ENCODE data around the gene SRGAP1.

The SRGAP1 gene

DNA sequence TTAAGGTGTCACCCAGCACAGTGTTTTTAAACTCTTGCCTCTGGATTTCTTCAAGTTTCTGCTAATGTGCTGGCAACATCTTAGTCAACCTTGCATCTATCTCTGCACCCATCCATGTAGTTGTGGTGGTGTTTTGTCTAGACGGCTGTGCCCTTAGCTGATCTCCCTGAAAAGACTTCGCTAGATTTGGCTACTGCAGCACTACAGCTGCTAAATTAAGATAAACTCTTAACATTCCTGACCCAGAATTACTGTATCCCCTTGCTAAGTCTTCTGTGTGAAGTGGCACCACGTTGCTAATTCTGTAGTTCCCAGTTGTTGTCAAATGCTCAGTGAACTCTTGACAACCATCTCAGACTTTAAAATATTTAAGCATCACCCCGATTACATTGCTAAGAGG lies 66.8 kb downstream of the SRGAP1 start:
- DNase-seq = no peak

- no peak for DNase-seq
These were observed 68.2 kb downstream of the SRGAP1 start for GRCh38 chr12:63912651-63913050.

DNA sequence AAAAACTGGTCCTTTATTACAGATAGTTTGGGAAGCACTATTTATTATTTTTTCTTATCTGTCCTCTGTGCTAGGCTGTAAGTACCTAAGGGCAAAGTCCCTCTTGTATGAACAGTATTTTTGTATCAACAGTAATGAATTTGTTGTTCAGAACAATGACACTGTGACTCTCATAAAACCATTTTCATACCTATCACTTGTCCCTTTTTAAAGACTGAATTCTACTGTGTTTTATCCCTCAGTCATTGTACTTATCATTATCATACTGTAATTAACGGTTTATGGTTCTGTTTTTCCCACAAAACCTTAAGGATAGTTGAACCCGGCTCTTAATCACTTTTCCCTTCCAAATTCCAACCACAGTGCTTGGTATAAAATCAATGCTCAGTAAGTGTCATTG lies 69.4 kb downstream of the SRGAP1 start:
- no peak for DNase-seq

DNA sequence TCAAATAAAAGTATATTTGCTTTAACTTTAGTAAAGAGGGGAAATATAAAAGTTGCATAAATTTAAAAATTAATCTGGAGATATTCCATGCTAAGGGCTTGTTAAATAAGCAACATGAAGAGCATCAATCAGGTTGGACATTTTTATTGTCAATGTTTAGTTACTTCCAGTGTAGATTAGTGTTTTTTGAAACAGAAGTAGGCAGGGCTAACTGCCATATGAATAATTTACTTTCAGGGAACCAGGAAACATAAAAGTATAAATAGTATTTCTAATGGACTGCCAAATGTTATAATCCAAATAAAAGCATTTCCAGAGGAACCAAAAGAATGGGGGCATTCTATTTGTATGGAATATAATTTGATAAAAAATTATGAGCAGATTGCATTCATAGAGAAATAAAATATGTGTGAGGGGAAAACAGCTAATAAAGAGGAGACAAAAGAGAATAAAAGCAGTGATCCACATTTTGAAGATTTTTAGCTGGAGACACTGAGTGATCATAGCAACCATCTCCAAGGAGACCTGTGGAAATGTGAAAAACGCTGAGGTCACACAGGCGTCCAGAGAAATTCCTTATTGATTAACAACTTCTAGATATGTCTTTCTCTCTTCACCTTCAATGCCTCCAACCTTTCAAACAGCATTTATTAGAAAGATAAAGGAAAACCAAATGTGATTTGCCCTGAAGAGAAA lies 70.8 kb downstream of the SRGAP1 start:
- no peak for DNase-seq

DNA sequence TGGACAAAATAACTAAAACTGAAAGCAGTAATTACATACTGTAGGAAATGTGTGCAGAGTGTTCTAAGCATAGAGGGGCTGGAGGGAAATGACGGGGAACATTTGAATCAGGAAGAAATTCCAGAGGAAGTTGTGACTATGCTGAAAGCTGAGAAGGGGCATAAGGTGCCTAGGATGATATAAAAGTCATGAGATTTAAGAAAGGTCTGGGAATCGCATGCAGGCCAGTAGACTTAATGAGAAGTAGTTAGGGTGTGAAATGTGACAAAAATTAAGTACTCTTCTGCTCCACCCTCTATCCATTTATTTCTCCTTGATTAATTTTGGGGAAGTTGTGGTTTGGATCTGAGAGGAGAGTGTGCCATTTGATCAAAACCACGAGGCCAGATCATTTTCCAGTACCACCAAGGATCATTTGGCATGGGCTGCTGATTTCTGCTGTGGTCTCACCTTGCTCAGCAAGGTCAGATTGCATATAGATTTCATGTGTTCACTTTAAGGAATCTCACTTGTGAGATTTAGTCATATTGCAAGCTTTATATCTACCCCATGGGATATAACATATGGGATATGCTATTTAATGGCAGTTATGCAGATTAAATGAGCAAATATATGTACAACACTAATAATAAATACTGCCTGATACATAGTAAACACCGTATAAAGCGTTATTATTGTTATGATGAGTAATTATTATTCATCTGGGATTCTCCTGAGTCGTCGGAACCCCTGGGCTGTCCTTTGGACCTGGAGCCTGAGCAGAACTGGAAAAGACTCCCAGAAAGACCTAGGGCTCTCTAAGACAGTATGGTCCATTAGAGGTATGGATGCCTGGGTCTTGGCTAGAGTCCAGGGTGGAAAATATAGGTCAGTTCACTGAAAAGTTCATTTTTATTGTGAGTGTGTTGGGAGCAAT lies 72.3 kb downstream of the SRGAP1 start:
- DNase-seq = no peak

GRCh38 chr12:63917477-63917862 lies 73.0 kb downstream of the SRGAP1 start:
- DNase-seq = no peak

DNA sequence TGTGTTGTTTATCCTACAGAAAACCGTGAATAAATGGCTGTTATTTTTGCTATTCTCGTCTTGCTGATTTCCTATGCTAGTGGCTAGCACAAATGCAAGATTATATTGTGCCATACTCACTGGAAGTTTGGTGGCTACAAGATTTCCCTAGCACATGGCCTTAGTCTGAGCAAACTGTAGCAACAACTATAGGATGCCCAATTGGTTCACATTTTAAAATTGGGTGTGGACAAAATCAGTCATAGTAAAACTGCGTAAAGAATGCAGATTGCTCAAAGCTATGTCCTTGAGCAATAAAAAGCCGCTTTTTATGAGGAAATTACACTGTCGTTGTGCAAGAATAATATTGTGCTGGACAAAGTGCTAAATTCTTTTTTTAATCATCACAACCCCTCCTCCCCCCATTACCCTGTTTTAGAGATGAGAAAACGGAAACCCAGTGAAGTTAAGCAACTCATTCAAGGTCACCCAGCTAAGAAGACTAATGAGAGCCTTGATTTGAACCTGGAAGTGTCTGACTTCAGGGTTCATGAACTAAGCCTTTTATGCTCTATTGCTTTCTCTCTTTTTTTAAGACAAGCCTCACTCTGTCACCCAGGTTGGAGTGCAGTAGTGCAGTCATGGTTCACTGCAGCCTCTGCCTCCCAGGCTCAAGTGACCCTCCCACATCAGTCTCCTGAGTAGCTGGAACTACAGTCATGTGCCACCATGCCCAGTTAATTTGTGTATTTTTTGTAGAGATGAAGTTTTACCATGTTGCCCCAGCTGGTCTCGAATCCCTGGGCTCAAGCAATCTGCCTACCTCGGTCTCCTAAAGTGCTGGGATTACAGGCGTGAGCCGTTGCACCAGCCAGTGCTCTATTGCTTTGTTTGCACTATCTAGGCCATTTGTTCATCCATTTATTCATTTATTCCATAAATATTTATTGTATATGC lies 73.6 kb downstream of the SRGAP1 start:
- DNase-seq = no peak

DNA sequence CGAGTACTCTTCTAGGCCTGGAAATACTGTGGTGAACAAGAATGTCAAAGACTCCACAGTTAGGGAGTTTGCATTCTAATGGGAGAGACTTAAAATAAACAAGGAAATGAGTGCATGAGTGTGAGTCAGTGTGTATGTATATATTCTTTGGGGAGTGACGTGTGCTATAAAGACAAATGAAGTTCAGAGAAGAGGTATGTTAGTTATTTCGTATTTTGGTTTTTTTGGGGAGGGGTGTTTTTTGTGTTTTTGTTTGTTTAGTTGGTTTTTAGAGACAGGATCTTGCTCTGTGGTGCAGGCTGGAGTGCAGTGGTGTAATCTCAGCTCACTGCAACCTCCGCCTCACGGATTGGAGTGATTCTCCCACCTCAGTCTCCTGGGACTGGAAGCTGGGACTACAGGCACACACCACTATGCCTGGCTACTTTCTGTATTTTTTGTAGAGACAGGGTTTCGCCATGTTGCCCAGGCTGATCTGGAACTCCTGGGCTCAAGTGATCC lies 74.3 kb downstream of the SRGAP1 start:
- DNase-seq = no peak

- DNase-seq = no peak
These were observed 75.3 kb downstream of the SRGAP1 start for GRCh38 chr12:63919756-63920155.

GRCh38 chr12:63921157-63921556 lies 76.7 kb downstream of the SRGAP1 start:
- no peak for DNase-seq

GRCh38 chr12:63922474-63922873 lies 78.0 kb downstream of the SRGAP1 start:
- no peak for DNase-seq

DNA sequence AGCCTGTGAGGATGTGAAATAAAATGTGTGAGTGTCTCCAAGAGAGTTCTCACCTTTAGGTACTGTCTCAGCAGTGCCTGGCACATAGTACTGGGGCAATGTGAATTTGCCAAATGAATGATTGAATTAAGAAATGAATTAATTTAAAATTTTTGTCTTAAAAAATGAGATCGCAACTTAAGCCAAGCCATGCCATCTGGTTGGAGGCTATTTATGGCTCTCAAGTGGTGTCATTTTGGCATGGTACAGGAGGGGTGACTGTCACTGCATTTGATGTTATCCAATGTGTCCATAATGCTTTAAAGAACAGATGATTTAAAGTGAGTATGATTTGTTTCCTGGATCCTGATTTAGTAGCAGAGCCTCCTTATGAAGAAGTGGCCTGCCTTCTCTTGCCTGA lies 80.3 kb downstream of the SRGAP1 start:
- no peak for DNase-seq

DNA sequence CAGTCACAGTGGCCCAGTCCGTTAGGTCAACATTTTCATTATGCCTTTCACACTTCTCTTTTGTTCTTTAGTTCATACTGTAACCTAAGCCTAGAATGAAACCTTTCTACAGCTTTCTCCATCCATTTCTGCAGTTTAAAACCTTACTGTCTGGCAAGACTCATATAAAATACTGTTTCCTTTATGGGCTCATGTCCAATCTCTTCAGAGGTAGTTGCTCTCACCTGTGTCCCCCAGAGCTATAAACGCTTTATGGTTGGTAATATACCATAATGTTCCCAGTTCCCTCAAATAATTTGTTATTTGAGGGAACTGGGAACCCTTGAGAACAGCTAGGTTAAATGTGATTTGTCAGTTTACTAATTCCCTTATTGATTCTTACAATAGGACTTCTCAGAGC lies 83.0 kb downstream of the SRGAP1 start:
- no peak for DNase-seq

- DNase-seq = no peak
These were observed 83.8 kb downstream of the SRGAP1 start for GRCh38 chr12:63928305-63928704.

- DNase-seq = no peak
These were observed 84.9 kb downstream of the SRGAP1 start for GRCh38 chr12:63929426-63929825.

DNA sequence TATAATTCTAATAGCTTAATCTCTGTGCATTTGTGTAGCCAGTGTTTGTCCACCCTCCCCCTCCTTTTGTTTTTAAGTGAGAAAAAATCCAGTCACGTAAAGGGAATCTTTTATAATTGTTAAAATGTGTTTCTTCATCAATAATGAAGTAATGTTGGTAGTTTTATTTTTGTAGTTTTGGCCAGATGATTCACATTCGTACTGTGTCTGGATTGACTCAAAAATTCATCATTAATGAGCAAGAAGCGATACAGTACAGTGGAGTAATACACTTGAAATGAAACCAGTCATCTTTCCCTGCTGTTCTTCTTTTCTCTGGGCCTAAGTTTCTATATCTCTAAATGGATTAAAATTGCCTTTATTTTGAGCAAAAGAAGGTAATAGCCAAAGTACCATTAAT lies 86.5 kb downstream of the SRGAP1 start:
- DNase-seq = no peak

- DNase-seq = no peak
These were observed 87.2 kb downstream of the SRGAP1 start for GRCh38 chr12:63931703-63932102.

GRCh38 chr12:63934936-63935335 lies 90.4 kb downstream of the SRGAP1 start:
- DNase-seq = no peak

DNA sequence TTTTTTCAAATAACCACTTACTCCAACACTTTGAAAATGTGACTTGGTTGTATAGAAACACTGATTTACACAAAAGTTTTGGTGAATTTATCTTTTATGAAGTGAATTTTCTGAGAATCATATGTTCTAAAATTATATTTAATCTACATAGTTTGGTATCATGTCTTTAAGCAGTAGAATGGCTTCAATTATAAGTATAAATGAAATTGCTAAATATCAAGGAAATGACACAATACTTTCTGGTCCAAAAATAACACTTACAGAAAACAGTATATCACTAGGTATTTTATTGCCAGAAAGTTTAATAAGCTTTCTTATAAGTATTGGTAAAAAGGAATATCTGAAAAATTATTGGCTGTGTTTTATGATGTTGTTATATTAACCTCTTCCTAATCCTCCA lies 90.9 kb downstream of the SRGAP1 start:
- no peak for DNase-seq

DNA sequence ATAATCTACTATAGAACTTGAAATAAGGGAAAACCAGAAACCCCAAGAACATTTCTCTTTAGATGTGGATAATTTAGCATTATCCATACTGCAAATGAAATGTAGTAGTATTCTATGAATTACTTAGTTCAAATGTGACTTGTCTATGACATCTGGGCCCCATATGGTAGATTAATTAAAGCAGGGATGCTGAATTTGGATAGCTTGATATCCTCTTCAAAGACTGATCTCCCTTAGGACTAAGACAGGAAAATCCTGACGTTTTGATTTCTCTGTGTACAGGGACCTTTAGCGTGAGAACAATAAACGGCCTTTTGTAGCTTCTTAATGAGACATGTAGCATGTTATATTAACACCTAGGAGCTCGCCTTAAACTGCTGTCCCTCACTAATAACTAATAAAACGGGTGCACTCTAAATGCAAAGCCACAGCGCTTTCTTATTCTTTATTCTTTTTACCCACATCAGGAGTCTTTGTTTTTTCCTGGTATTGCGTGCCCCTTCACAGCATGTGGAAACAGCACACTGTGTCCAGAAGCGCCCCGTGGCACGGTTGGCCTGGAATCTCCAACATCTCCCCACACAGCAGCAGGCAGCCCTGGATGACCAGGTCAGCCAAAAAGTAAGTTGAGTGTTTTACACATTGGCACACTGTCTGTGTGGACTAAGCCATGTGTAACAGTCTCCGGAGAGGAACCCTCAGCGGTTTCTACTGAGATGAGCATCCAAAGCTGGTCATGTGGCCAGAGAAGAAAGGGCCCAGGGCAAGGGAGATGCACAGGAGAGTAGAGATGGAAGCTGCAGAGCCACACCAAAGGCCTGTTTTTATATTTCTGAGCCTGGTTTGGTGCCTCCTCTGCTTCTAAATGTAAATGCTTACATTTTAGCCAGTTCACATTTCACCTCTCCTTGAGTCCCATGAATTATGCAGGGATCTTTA lies 93.1 kb downstream of the SRGAP1 start:
- no peak for DNase-seq

DNA sequence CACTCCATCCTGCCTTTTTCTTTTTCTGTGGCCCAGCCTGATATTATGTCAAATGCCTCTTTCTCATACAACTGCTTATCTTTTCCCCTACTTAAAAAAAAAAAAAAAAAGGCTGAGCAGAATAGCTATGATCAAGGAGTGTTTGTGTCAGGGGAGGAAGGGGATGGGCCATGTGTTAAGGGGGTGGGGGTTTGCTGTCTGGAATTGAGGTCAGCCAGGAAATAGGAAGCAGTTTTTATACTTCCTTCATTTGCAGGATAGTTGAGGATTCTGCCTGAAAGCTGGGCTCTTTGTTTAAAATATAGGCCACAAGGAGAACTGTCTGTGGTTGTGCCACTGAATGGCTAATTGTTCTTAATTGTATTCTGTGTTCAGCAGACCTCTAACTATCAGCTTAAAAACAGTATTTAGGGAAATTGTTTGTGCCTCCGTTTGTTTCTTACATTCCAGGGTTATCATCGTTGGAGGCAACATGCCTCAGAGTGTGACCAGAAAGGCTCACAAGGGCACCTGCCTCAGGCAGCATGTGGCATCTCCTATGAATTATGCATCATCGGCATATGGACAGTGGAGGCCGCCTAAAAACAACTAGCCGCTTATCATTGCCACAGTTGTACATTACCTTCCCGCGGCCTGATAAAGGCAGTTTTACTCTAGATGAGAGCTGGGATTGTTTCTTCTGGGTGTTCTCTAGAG lies 96.0 kb downstream of the SRGAP1 start:
- no peak for DNase-seq
